HepG2 (cell line): ENCODE measurements around the gene FAM169A. TPM values are rescaled to one million over a fixed set of nuclear protein-coding genes. Genes with fewer than 3 reads are reported as not detected.

Experiments used
- ATAC-seq: fragments of 200-7000 bp; cut with Tn5 transposase; 3 replicates; pipeline ENCODE4 v1.9.1; 2020; ENCODE audit warnings: mild to moderate bottlenecking, moderate library complexity
- BruUV-seq: library from RNA; stranded (reverse); fragments of 400-500 nt; replicated peaks from 2 replicates; lab custom pipeline; 2021; lab: Mats Ljungman, UMichigan
- CTCF ChIA-PET: fragments of 300-600 bp; formaldehyde crosslinking; extraction: SDS; loops from one replicate; lab custom pipeline; 2021; ENCODE audit warnings: low total read pairs, inconsistent platforms, low intra/inter-chr PET ratio; lab: Yijun Ruan, JAX
- POLR2A ChIA-PET: fragments of 350-600 bp; sonication (Branson Sonifier 250); formaldehyde crosslinking; loops from one replicate; lab custom pipeline; 2020; ENCODE audit warnings: antibody characterized with exemption, inconsistent platforms; lab: Yijun Ruan, JAX
- DNase-seq: peaks from one replicate; pipeline ENCODE4 v3.0.0-alpha.2; 2015; ENCODE audit warnings: low spot score
- FAIRE-seq: peaks from 3 replicates; lab custom pipeline; 2011; peaks lifted over from hg19 to GRCh38; lab: Jason Lieb, UNC
- H2AFZ ChIP-seq: one replicate; pipeline ENCODE4 v1.6.1; 2011; ENCODE audit warnings: low read length, inconsistent platforms
- H3K27ac ChIP-seq: fragments of 300-600 bp; 3 replicates; pipeline ENCODE4 v1.8.0; 2011; ENCODE audit warnings: mixed run types, mild to moderate bottlenecking, mixed read lengths, low read length, inconsistent platforms; ENCODE audit not compliant: insufficient read depth; ENCODE audit errors: extremely low read length
- H3K27me3 ChIP-seq, 2 experiments: fragments of 200-600 bp in 1 of 2; 2 replicates in 1 of 2; 3 replicates in 1 of 2; pipeline versions ENCODE4 v1.6.0 to v1.8.0; 2011; ENCODE audit warnings: low read length in 2 of 2, mild to moderate bottlenecking in 2 of 2, moderate library complexity in 2 of 2, inconsistent platforms in 1 of 2; ENCODE audit not compliant: insufficient read depth in 2 of 2, control insufficient read depth in 1 of 2
- H3K36me3 ChIP-seq, 2 experiments: fragments of 200-600 bp in 1 of 2; replicated peaks in 1 of 2; 2 replicates in 1 of 2; 3 replicates in 1 of 2; pipeline versions ENCODE4 v1.5.1 to v1.8.0; 2011; ENCODE audit warnings: low read length in 2 of 2, inconsistent platforms in 1 of 2; ENCODE audit not compliant: insufficient read depth in 2 of 2, control insufficient read depth in 1 of 2
- H3K4me1 ChIP-seq: 2 replicates; pipeline ENCODE4 v1.5.1; 2012; ENCODE audit warnings: low read length, inconsistent platforms; ENCODE audit not compliant: insufficient read depth
- H3K4me2 ChIP-seq: 2 replicates; pipeline ENCODE4 v1.6.0; 2011; ENCODE audit warnings: low read depth, low read length, inconsistent platforms
- H3K4me3 ChIP-seq, 3 experiments: fragments of 200-600 bp in 1 of 3; sonication (generic), shearing (Covaris generic) in 1 of 3; replicated peaks in 1 of 3; 2 replicates each; pipeline ENCODE4 v1.5.1; 2011 to 2016; ENCODE audit warnings: low read length in 3 of 3, inconsistent platforms in 2 of 3, low read depth in 2 of 3, mild to moderate bottlenecking in 2 of 3, control low read depth in 1 of 3, mixed read lengths in 1 of 3; ENCODE audit not compliant: insufficient read depth in 1 of 3
- H3K79me2 ChIP-seq: one replicate; pipeline ENCODE4 v1.6.1; 2011; ENCODE audit warnings: low read length, inconsistent platforms; ENCODE audit not compliant: insufficient read depth
- H3K9ac ChIP-seq: 2 replicates; pipeline ENCODE4 v1.6.0; 2011; ENCODE audit warnings: mild to moderate bottlenecking, low read depth, low read length, inconsistent platforms; ENCODE audit not compliant: insufficient read depth
- H3K9me3 ChIP-seq: 2 replicates; pipeline ENCODE4 v1.5.1; 2012; ENCODE audit warnings: mild to moderate bottlenecking, low read length
- H4K20me1 ChIP-seq: 2 replicates; pipeline ENCODE4 v1.6.0; 2011; ENCODE audit warnings: inconsistent platforms, mild to moderate bottlenecking, low read length, moderate library complexity; ENCODE audit not compliant: insufficient read depth
- BRD4 ChIP-seq: sonication (generic); formaldehyde crosslinking; IDR thresholded peaks from 2 replicates; pipeline ENCODE4 v1.4.0; 2020; ENCODE audit warnings: missing genetic modification reagents
- CHD2 ChIP-seq: IDR thresholded peaks from 2 replicates; pipeline ENCODE4 v1.6.1; 2011; ENCODE audit warnings: low read depth, low read length, improper control_type of control experiment
- ELF4 ChIP-seq: sonication (generic); formaldehyde crosslinking; IDR thresholded peaks from 2 replicates; pipeline ENCODE4 v1.5.0; 2020; ENCODE audit warnings: missing genetic modification reagents, mild to moderate bottlenecking, moderate library complexity, borderline replicate concordance
- FOSL2 ChIP-seq: sonication (generic); formaldehyde crosslinking; IDR thresholded peaks from 2 replicates; pipeline ENCODE4 v1.4.0; 2020; ENCODE audit warnings: missing genetic modification reagents
- MIER3 ChIP-seq: IDR thresholded peaks from 2 replicates; pipeline ENCODE4 v1.6.1; 2016; ENCODE audit warnings: missing compliant biosample characterization, borderline replicate concordance
- RAD21 ChIP-seq: fragments of 450-650 bp; formaldehyde crosslinking; IDR thresholded peaks from 2 replicates; pipeline ENCODE4 v1.5.0; 2020; ENCODE audit warnings: mild to moderate bottlenecking
- ZFP36L1 ChIP-seq: sonication (generic); formaldehyde crosslinking; IDR thresholded peaks from 2 replicates; pipeline ENCODE4 v1.8.0; 2022; ENCODE audit warnings: mild to moderate bottlenecking, missing genetic modification reagents, moderate library complexity
- ZNF10 ChIP-seq: sonication (generic); formaldehyde crosslinking; IDR thresholded peaks from 2 replicates; pipeline ENCODE4 v1.4.0; 2020; ENCODE audit warnings: mild to moderate bottlenecking, low read depth, missing genetic modification reagents, borderline replicate concordance
- ZNF12 ChIP-seq: sonication (generic); formaldehyde crosslinking; IDR thresholded peaks from 2 replicates; pipeline ENCODE4 v1.5.0; 2020; ENCODE audit warnings: missing genetic modification reagents
- ZNF333 ChIP-seq: sonication (generic); formaldehyde crosslinking; IDR thresholded peaks from 2 replicates; pipeline ENCODE4 v1.4.0; 2020; ENCODE audit warnings: mild to moderate bottlenecking, missing genetic modification reagents, borderline replicate concordance
- WGBS: methylation state at CpG from one replicate; pipeline ENCODE4 v1.1.6; 2017; ENCODE audit warnings: low lambda C conversion rate; 5-methylcytosine and 5-hydroxymethylcytosine counted together
- in situ Hi-C: cut with HindIII; loops from 2 replicates; pipeline ENCODE4 v1.10.0; 2017; ENCODE audit warnings: low pct_unique_long_range_greater_than_20kb; ENCODE audit not compliant: extremely low pct_ligation_motif_present
- intact Hi-C: fragments of 100-400 bp; cut with micrococcal nuclease; formaldehyde crosslinking; loops from one replicate; pipeline ENCODE4 v1.10.0; 2022; ENCODE audit not compliant: unreplicated experiment
- polyA plus RNA-seq, 8 experiments: library from polyadenylated mRNA; depleted of rRNA in 3 of 8; stranded (reverse) in 7 of 8; unstranded in 1 of 8; fragments of >200 nt; fragmentation: Illumina TruSeq in 4 of 8; extraction: Trizol in 4 of 8; gene quantifications; 2 replicates each; pipeline versions ENCODE4 v1.2.1 to v1.2.3, GENCODE V29; 2011 to 2016; ENCODE audit warnings: low read depth in 4 of 8, missing spikeins in 1 of 8, mixed read lengths in 1 of 8; ENCODE audit not compliant: insufficient read depth in 1 of 8
- total RNA-seq, 5 experiments: library from RNA; depleted of rRNA; stranded (reverse); fragments of >200 nt; fragmentation: Illumina TruSeq; extraction: Trizol; gene quantifications; 2 replicates each; pipeline ENCODE4 v1.2.3, GENCODE V29; 2016; ENCODE audit warnings: low read depth in 1 of 5
- TF ChIP-seq, protein P1 (sequence below): IDR thresholded peaks from 2 replicates; pipeline ENCODE4 v1.6.1; 2016; ENCODE audit warnings: low read depth, missing genetic modification reagents, missing compliant biosample characterization
- TF ChIP-seq, protein P2 (sequence below): sonication (generic); formaldehyde crosslinking; IDR thresholded peaks from 2 replicates; pipeline ENCODE4 v1.4.0; 2020; ENCODE audit warnings: missing genetic modification reagents
- TF ChIP-seq, protein P3 (sequence below): sonication (generic); formaldehyde crosslinking; IDR thresholded peaks from 2 replicates; pipeline ENCODE4 v1.9.0; 2021; ENCODE audit warnings: missing genetic modification reagents, borderline replicate concordance

The FAM169A gene
- total and polyA plus RNA-seq, 2 of the 13 experiments (the other 11 are each of a cell fraction or from before 2014, with no cell fraction given): 21.1 to 110 TPM

DNA sequence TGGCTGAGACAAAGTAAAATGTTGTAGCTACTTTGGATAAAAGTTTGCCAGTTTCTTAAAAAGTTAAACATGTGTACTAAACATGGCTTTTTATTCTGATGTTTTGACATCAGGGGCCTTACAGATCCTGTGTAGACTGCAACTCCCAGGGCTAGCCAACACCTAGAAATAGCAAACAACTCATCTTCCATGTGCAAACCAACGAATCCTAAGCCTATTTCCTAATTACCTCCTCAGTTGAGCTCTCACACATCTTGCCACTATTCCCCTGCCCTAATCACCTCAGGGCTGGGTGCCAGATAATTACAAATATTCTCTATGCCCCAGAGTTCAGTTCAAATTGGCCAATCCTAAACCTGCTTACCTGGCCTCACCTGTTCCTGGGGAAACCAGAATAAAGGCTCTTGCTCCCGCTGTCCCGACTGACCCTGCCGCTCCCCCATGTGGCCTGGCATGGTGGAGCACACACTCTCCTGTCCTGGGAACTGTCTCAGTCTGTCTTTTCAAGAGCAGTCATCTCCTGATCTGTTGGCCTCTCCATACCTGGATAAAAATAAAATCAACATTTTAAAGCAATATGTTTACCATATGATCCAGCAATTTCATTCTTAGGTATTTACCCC is 37.1 kb upstream of the FAM169A start (continued):
- TF ChIP-seq ZFP36L1 (no peak), CHD2 (no peak), ZNF10 (no peak), ELF4 (no peak), MIER3 (peak; percentile 47; the same call in 1 of the 2 replicates), FOSL2 (peak; percentile 48; the same call in 1 of the 2 replicates), RAD21 (CRISPR knock-in tag) (peak; percentile 95), BRD4 (no peak)
- TF ChIP-seq, protein P1, sequence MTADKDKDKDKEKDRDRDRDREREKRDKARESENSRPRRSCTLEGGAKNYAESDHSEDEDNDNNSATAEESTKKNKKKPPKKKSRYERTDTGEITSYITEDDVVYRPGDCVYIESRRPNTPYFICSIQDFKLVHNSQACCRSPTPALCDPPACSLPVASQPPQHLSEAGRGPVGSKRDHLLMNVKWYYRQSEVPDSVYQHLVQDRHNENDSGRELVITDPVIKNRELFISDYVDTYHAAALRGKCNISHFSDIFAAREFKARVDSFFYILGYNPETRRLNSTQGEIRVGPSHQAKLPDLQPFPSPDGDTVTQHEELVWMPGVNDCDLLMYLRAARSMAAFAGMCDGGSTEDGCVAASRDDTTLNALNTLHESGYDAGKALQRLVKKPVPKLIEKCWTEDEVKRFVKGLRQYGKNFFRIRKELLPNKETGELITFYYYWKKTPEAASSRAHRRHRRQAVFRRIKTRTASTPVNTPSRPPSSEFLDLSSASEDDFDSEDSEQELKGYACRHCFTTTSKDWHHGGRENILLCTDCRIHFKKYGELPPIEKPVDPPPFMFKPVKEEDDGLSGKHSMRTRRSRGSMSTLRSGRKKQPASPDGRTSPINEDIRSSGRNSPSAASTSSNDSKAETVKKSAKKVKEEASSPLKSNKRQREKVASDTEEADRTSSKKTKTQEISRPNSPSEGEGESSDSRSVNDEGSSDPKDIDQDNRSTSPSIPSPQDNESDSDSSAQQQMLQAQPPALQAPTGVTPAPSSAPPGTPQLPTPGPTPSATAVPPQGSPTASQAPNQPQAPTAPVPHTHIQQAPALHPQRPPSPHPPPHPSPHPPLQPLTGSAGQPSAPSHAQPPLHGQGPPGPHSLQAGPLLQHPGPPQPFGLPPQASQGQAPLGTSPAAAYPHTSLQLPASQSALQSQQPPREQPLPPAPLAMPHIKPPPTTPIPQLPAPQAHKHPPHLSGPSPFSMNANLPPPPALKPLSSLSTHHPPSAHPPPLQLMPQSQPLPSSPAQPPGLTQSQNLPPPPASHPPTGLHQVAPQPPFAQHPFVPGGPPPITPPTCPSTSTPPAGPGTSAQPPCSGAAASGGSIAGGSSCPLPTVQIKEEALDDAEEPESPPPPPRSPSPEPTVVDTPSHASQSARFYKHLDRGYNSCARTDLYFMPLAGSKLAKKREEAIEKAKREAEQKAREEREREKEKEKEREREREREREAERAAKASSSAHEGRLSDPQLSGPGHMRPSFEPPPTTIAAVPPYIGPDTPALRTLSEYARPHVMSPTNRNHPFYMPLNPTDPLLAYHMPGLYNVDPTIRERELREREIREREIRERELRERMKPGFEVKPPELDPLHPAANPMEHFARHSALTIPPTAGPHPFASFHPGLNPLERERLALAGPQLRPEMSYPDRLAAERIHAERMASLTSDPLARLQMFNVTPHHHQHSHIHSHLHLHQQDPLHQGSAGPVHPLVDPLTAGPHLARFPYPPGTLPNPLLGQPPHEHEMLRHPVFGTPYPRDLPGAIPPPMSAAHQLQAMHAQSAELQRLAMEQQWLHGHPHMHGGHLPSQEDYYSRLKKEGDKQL (CRISPR knock-in tag): no peak

DNA sequence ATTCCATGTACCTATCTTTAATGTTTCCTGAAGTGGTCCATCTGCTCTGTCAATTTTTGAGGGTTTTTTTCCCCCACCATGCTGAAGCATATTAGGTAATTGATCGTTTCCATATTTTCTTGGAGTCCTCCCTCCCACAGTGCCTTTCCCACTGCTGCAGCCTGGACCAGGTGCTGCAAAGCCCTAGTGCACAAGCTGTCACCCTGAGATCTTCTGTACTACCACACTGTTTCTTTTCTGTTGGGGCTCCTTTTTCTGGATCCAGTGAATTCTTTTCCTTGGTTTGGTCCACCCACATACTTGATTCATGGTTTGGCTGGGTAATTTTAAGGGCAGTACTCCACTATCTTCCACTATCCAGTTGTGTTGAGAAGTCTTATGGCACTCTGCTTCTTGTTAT is 30.9 kb upstream of the FAM169A start:
- ATAC-seq (no peak), FAIRE-seq (no peak), DNase-seq (no peak)
- no peak overlapping the region for H3K27ac ChIP-seq
- no peak overlapping the region for H3K4me2 ChIP-seq
- no peaks in the 10 kb centered on the region for H3K36me3 ChIP-seq
- no peak overlapping the region for H3K4me3 ChIP-seq
- intact Hi-C loops: no loop called here
- no peak overlapping the region for H3K9ac ChIP-seq
- TF ChIP-seq, protein P2, sequence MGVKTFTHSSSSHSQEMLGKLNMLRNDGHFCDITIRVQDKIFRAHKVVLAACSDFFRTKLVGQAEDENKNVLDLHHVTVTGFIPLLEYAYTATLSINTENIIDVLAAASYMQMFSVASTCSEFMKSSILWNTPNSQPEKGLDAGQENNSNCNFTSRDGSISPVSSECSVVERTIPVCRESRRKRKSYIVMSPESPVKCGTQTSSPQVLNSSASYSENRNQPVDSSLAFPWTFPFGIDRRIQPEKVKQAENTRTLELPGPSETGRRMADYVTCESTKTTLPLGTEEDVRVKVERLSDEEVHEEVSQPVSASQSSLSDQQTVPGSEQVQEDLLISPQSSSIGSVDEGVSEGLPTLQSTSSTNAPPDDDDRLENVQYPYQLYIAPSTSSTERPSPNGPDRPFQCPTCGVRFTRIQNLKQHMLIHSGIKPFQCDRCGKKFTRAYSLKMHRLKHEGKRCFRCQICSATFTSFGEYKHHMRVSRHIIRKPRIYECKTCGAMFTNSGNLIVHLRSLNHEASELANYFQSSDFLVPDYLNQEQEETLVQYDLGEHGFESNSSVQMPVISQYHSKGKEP (CRISPR knock-in tag): no peak
- TF ChIP-seq, protein P3, sequence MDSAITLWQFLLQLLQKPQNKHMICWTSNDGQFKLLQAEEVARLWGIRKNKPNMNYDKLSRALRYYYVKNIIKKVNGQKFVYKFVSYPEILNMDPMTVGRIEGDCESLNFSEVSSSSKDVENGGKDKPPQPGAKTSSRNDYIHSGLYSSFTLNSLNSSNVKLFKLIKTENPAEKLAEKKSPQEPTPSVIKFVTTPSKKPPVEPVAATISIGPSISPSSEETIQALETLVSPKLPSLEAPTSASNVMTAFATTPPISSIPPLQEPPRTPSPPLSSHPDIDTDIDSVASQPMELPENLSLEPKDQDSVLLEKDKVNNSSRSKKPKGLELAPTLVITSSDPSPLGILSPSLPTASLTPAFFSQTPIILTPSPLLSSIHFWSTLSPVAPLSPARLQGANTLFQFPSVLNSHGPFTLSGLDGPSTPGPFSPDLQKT (CRISPR knock-in tag): no peak
- TF ChIP-seq ZNF12: no peak
- no peak for TF ChIP-seq ZNF333 (CRISPR knock-in tag)
- H2AFZ ChIP-seq: no peak overlapping the region
- H4K20me1 ChIP-seq: no peaks in the 10 kb centered on the region
- no peaks in the 10 kb centered on the region for H3K27me3 ChIP-seq
- 91% methylated on average over 1 of the region's 1 CpG for WGBS
- ChIA-PET POLR2A (no interaction called here), CTCF (no interaction called here)
- in situ Hi-C loops: no loop called here
- H3K9me3 ChIP-seq: peaks cover 8% of the 10 kb centered on the region
- H3K4me1 ChIP-seq: no peaks in the 10 kb centered on the region
- BruUV-seq: no TSS peak
- H3K79me2 ChIP-seq: no peaks in the 10 kb centered on the region
